HEK293T (cell line): Measurements from ENCODE around the gene CCR7.

Source experiments
- CTCF ChIA-PET: fragments of 350-600 bp; formaldehyde crosslinking; extraction: SDS; loops from one replicate; lab custom pipeline; 2021; ENCODE audit warnings: antibody characterized with exemption, inconsistent platforms; lab: Yijun Ruan, JAX
- POLR2A ChIA-PET: fragments of 350-600 bp; formaldehyde crosslinking; extraction: SDS; loops from one replicate; lab custom pipeline; 2020; ENCODE audit warnings: antibody characterized with exemption, inconsistent platforms; lab: Yijun Ruan, JAX
- DNase-seq: peaks from one replicate; pipeline ENCODE4 v3.0.0; 2012; ENCODE audit warnings: mixed read lengths; ENCODE audit errors: extremely low spot score
- ARNT ChIP-seq: fragments of 450-650 bp; IDR thresholded peaks from 2 replicates; pipeline ENCODE4 v1.6.1; 2017; ENCODE audit warnings: mild to moderate bottlenecking
- BHLHE40 ChIP-seq: fragments of 450-650 bp; IDR thresholded peaks from 2 replicates; pipeline ENCODE4 v1.6.1; 2016; ENCODE audit warnings: mild to moderate bottlenecking, moderate library complexity, borderline replicate concordance
- CTBP1 ChIP-seq: fragments of 450-650 bp; IDR thresholded peaks from 2 replicates; pipeline ENCODE4 v1.6.1; 2016; ENCODE audit warnings: borderline replicate concordance
- ELF4 ChIP-seq: fragments of 450-650 bp; IDR thresholded peaks from 2 replicates; pipeline ENCODE4 v1.6.1; 2017; ENCODE audit warnings: antibody characterized with exemption
- FOXA1 ChIP-seq: fragments of 450-650 bp; IDR thresholded peaks from 2 replicates; pipeline ENCODE4 v1.6.1; 2016; ENCODE audit warnings: mild to moderate bottlenecking
- FOXK2 ChIP-seq: fragments of 450-650 bp; IDR thresholded peaks from 2 replicates; pipeline ENCODE4 v1.6.1; 2016; ENCODE audit warnings: mild to moderate bottlenecking
- FOXM1 ChIP-seq: fragments of 450-650 bp; IDR thresholded peaks from 2 replicates; pipeline ENCODE4 v1.6.1; 2017; ENCODE audit warnings: mild to moderate bottlenecking, borderline replicate concordance
- HDGF ChIP-seq: fragments of 450-650 bp; IDR thresholded peaks from 2 replicates; pipeline ENCODE4 v1.6.1; 2017; ENCODE audit warnings: antibody characterized with exemption, borderline replicate concordance
- L3MBTL2 ChIP-seq: fragments of 450-650 bp; conservative IDR thresholded peaks from 2 replicates; pipeline ENCODE4 v1.6.1; 2016; ENCODE audit warnings: mild to moderate bottlenecking
- LEF1 ChIP-seq: fragments of 450-650 bp; IDR thresholded peaks from 2 replicates; pipeline ENCODE4 v1.6.1; 2017; ENCODE audit warnings: mild to moderate bottlenecking, borderline replicate concordance
- NFRKB ChIP-seq: fragments of 450-650 bp; IDR thresholded peaks from 2 replicates; pipeline ENCODE4 v1.6.1; 2016; ENCODE audit warnings: mild to moderate bottlenecking, moderate library complexity
- PKNOX1 ChIP-seq: fragments of 450-650 bp; IDR thresholded peaks from 2 replicates; pipeline ENCODE4 v1.6.1; 2016
- SP1 ChIP-seq: fragments of 450-650 bp; IDR thresholded peaks from 2 replicates; pipeline ENCODE4 v1.6.1; 2017
- SUZ12 ChIP-seq: fragments of 450-650 bp; IDR thresholded peaks from 2 replicates; pipeline ENCODE4 v1.6.1; 2016; ENCODE audit warnings: mild to moderate bottlenecking
- TARDBP ChIP-seq: fragments of 450-650 bp; IDR thresholded peaks from 2 replicates; pipeline ENCODE4 v1.6.1; 2016
- ZNF384 ChIP-seq: fragments of 450-650 bp; IDR thresholded peaks from 2 replicates; pipeline ENCODE4 v1.6.1; 2016

Gene CCR7

GRCh38 chr17:40517286-40517662 lies 48.0 kb downstream of the CCR7 start:
- no peak for DNase-seq
- TF ChIP-seq CTBP1 (no peak), ZNF384 (no peak), PKNOX1 (no peak), ARNT (no peak)
- POLR2A ChIA-PET = no interaction called here
- CTCF ChIA-PET = no interaction called here

- TF ChIP-seq CTBP1 (no peak), LEF1 (no peak), ZNF384 (no peak), L3MBTL2 (no peak), PKNOX1 (no peak), SP1 (no peak), SUZ12 (no peak), ELF4 (no peak), NFRKB (no peak), FOXM1 (no peak), TARDBP (no peak)
- ChIA-PET POLR2A (interaction anchor here (0.7 kb wide), 1 partner anchor 462 kb away, joined by 3 read pairs; the partner anchor contains the start of gene MED24), CTCF (interaction anchor here (0.5 kb wide), 1 partner anchor 67 kb away, joined by 4 read pairs; no protein-coding TSS in a partner anchor)
- DNase-seq = no peak
Observed at GRCh38 chr17:40516581-40517285, 48.5 kb downstream of the CCR7 start.

GRCh38 chr17:40515491-40516041 lies 49.7 kb downstream of the CCR7 start:
- POLR2A ChIA-PET = no interaction called here

GRCh38 chr17:40515011-40515410 lies 50.3 kb downstream of the CCR7 start:
- DNase-seq = no peak
- ChIA-PET CTCF (interaction anchor here (0.6 kb wide), 1 partner anchor 29 kb away, joined by 4 read pairs; no protein-coding TSS in a partner anchor), POLR2A (interaction anchor here (0.7 kb wide), 1 partner anchor 97 kb away, joined by 4 read pairs; the partner anchor contains the start of gene TOP2A)
- no peak for TF ChIP-seq TARDBP
- no peak for TF ChIP-seq ARNT
- TF ChIP-seq HDGF = no peak
- TF ChIP-seq PKNOX1 = no peak

More at GRCh38 chr17:40515491-40516041, 49.7 kb downstream of the CCR7 start:
- no peak for TF ChIP-seq NFRKB
- TF ChIP-seq PKNOX1 = no peak
- no peak for TF ChIP-seq ELF4
- TF ChIP-seq SUZ12 = no peak
- no peak for TF ChIP-seq SP1
- TF ChIP-seq BHLHE40 = no peak
- TF ChIP-seq LEF1 = no peak
- no peak for TF ChIP-seq FOXM1
- TF ChIP-seq ZNF384 = no peak
- no peak for TF ChIP-seq ARNT
- TF ChIP-seq FOXA1 = no peak
- no peak for TF ChIP-seq HDGF
- TF ChIP-seq TARDBP = no peak
- TF ChIP-seq FOXK2 = no peak
- no peak for TF ChIP-seq CTBP1
- no peak for TF ChIP-seq L3MBTL2
- no peak for DNase-seq
- CTCF ChIA-PET = no interaction called here

- ChIA-PET CTCF (interaction anchor here (0.6 to 1.0 kb wide), 3 partner anchors 10 to 28 kb away, joined by 3 to 4 read pairs (median 3); no protein-coding TSS in a partner anchor), POLR2A (interaction anchor here (0.7 kb wide), 1 partner anchor 96 kb away, joined by 4 read pairs; the partner anchor contains the start of gene TOP2A)
- no peak for DNase-seq
- no peak for TF ChIP-seq FOXK2
- TF ChIP-seq ARNT = no peak
- no peak for TF ChIP-seq HDGF
- no peak for TF ChIP-seq LEF1
- TF ChIP-seq FOXA1 = no peak
- TF ChIP-seq PKNOX1 = no peak
- no peak for TF ChIP-seq ELF4
- TF ChIP-seq SUZ12 = no peak
- TF ChIP-seq NFRKB = no peak
- TF ChIP-seq FOXM1 = no peak
- no peak for TF ChIP-seq TARDBP
- TF ChIP-seq ZNF384 = no peak
- no peak for TF ChIP-seq BHLHE40
- no peak for TF ChIP-seq CTBP1
- no peak for TF ChIP-seq L3MBTL2
- TF ChIP-seq SP1 = no peak
Observed at GRCh38 chr17:40514013-40514875, 51.0 kb downstream of the CCR7 start.
